Measurements from ENCODE around the gene NAGPA.

Gene NAGPA

GRCh38 chr16:5025171-5025632 is 8.5 kb downstream of the NAGPA start:
- no peak for DNase-seq

DNA sequence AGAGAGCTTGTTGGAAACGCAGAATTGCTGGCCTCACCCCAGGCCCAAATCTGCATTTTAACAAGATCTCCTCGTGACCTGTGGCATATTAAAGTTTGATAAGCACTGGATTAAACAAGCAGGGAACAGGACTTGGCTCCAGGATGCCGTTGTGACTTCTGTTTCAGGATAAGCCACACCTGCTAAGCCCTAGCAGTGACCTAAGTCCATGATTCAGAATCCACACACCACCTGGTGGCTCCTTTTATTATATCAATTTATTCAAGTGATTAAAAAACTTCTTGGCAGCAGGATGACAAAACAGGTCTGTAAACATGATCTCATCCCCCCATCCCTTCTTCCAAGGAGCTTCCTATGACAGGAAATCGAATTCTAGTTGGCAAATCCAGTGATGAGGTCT is 9.1 kb downstream of the NAGPA start:
- no peak for DNase-seq

DNA sequence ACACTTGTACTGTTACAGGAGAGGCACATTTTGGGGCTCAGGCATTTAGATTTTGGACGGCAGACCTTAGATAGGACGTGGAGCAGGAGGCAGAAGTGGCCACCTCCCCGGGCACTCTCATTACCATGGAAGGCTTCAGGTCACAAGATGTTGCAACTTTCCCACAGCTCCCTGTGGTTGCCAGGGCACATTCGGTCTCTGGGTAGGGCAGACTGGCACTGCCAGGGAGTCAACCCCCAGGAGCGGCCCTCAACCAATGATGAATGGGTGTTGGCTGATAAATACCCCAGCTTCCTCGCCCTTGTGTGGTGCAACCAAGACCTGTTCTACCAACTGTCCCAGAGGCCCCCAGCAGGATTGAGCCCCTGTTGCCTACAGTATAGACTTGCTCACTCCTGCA is 11.2 kb downstream of the NAGPA start:
- no peak for DNase-seq

GRCh38 chr16:5020551-5020950 is 13.2 kb downstream of the NAGPA start:
- no peak for DNase-seq

GRCh38 chr16:5019775-5020174 is 14.0 kb downstream of the NAGPA start:
- DNase-seq, result no peak

GRCh38 chr16:5018793-5019192 is 14.9 kb downstream of the NAGPA start:
- DNase-seq, result no peak

GRCh38 chr16:5017678-5017969 is 16.1 kb downstream of the NAGPA start:
- DNase-seq, result no peak

DNA sequence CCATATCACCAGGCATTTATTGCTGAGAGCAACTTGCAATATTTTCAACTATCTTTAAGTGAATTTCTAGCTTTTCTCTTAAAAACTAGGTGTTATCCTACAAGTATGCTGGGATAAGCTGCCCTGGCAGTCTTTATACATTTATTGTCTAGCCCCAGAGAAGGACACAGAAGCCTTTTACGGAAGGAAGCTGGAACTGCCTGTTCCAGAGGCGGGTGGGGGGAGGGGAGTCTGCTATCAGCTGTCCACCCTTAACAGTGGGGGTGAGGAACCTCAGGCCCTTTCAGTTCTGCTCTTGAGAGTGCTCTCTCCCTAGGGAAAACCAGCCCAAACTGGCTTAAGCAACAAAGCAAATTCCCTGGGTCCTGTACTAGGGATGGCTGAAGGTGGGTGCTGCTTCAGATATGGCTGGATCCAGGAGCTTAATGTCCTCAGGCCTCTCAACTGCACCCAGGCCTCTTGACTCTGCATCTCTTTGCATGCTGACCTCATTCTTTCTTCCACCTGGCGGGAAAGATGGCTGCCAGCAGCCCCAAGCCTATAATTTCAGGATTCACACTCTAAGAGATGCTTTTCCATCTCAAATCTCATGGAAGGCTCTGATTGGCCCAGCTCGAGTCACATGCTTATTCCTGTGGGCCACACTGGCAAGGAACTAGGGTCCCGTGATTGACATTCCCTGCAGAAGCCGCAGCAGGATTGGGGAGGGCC is 16.6 kb downstream of the NAGPA start:
- no peak for DNase-seq

GRCh38 chr16:5015887-5016286 is 17.8 kb downstream of the NAGPA start:
- no peak for DNase-seq

- DNase-seq, result no peak
Measured at GRCh38 chr16:5015351-5015750, 18.4 kb downstream of the NAGPA start.

DNA sequence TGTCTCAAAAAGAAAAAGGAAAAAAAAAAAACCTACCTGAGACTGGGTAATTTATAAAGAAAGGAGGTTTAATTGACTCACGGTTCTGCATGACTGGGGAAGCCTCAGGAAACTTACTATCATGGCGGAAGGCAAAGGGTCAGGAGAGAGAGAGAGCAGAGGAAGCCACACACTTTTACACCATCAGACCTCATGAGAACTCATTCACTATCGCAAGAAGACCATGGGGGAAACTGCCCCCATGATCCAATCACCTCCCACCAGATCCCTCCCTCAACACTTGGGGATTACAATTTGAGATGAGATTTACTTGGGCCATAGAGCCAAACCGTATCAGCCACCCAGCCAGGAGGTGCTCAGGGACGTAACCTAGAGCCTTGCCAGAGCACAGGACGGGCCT is 20.8 kb downstream of the NAGPA start:
- no peak for DNase-seq

DNA sequence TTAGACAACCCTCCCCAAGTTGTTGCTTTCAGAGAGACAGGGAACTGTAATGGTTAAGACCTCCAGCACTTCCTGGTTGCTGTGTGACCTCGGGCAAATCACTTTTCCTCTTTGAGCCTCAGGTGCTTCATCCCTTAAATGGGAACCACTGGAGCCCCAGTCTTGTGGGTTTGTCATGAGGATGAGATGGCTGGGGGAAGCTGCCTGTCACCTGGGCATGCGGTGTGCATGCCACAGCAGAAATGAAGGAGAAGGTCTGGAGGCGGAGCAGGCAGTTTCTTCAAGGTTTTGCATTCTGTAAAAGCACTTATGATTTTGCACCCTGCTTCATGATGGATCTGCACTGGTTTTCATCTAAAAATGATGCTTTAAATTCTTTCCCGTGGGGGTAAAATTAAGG is 22.1 kb downstream of the NAGPA start:
- DNase-seq, result no peak

DNA sequence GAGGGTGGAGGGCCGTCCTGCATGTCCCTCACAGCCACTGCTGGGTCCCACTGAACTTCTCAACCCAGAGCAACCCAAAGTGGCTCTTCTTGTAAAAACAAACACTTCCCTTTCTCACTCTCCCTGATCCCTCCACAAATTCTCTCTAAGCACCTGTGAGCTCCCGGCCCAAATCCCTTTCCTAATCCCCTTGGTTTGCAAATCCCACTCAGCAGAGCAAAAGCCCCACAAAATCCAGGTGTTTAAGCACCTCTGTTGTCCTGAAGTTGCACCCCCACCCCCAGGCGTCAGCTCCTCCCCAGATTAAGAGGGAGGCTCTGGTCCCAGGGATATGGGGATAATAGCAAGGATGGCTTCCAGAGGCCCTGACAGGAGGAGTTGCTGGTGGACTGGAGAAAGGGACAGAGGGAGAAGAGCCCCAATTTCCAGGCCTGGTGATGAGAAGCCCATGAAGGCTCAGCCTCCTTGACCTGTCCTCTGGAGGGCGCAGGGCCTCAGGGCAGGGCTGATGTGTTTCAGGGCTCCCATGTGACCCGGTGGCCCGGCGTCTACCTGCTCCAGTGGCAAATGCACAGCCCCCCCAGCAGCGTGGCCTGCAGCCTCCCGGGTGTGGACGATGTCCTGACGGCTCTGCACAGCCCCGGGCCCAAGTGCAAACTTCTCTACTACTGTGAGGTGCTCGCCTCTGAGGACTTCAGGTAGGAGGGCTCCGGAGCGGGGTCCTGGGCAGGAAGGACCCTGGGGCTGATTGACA is 23.0 kb downstream of the NAGPA start:
- no peak for DNase-seq

- DNase-seq, result no peak
Measured at GRCh38 chr16:5008311-5008731, 25.4 kb downstream of the NAGPA start.

DNA sequence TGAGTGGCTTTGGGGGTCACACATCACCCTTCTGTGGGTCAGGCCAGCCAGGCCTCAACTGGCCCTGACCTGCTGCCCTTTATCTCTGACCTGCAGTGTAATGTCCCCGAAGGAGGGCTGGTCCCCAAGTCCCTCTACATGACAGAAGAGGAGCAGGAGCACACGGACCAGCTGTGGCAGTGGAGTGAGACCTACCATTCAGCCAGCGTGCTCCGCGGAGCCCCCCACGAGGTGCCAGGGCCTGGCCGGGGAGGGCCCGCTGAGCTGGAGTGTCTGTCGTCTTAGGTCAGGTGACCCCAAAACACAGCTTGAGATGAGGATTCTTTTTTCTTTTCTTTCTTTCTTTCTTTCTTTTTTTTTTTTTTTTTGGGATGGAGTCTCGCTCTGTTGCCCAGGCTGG is 26.5 kb downstream of the NAGPA start:
- DNase-seq, result no peak

DNA sequence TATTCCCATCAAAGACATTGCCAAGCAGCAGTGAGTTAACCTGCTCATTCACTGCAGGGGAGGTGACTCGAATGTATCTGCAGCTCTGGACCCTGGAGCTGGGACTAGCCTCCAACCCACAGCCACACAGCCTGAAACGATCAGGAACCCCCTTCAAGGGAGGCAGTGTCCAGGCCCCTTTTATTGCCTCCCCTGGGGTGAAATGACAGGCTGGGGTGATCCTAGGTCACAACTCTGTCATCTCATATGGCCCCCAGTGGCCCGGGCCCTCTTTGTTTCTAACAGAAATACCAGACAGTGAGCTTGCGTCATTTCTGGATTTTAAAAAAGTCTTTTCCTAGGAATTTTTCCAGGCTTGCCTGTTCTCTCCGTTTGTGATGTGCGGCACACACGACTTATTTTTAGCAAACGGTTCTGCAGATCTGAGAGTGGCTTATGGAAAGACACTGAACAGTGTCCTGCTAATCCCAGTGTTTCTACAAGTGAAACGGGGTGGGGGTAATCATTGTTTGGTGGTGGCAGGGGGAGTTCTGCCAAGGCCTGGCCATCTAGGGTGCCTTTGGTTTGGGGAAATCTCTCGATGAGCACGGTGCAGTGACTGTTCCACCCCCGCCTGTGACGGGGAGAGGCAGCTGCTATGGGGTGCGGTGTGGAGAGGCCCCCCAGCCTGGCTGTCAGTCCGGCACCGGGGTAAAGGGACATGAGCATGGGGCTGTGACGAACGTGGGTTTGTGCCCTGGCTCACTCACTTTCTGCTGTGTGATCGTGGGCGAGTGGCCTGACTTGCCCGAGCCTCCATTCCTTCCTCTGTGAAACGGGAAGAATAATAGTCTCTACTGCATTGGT is 27.2 kb downstream of the NAGPA start:
- no peak for DNase-seq

GRCh38 chr16:5005916-5006315 is 27.8 kb downstream of the NAGPA start:
- DNase-seq, result no peak

GRCh38 chr16:5004311-5004710 is 29.4 kb downstream of the NAGPA start:
- no peak for DNase-seq

DNA sequence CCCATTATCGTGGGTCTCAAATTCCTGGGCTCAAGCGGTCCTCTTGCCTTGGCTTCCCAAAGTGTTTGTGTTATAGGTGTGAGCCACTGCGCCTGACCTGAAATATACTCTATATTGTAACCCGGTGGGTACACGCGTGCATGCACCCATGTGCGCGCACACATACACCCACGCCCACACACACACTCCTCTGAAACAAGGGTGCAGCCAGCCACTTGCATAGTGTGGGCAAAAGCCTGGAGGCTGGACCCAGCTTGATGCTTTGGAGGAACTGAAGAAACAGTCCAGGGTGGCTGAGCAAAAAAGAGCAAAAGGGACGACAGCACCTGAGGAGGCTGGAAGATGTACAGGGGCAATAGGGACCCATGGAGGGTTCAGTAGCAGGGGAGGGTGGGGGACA is 29.9 kb downstream of the NAGPA start:
- no peak for DNase-seq

DNA sequence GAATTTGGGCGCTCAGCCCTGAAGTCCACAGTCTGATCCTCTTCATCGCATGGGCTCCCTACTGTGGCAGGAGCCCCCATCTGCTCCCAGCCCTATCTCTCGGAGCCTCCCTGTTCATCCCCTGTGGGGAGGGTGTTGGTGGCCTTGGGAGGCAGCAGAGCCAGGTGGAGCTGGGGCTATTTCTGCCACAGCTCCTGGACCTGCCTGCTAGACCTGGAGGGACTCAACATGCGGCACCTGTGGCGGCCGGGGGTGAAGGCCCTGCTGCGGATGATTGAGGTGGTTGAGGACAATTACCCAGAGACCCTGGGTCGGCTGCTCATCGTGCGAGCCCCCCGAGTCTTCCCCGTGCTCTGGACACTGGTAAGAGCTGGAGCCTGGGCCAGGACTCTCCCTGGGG is 30.5 kb downstream of the NAGPA start:
- no peak for DNase-seq

GRCh38 chr16:5002699-5003143 is 31.0 kb downstream of the NAGPA start:
- DNase-seq, result no peak

- DNase-seq, result no peak
Measured at GRCh38 chr16:5001986-5002385, 31.7 kb downstream of the NAGPA start.

- no peak for DNase-seq
Measured at GRCh38 chr16:5001571-5001970, 32.2 kb downstream of the NAGPA start.

DNA sequence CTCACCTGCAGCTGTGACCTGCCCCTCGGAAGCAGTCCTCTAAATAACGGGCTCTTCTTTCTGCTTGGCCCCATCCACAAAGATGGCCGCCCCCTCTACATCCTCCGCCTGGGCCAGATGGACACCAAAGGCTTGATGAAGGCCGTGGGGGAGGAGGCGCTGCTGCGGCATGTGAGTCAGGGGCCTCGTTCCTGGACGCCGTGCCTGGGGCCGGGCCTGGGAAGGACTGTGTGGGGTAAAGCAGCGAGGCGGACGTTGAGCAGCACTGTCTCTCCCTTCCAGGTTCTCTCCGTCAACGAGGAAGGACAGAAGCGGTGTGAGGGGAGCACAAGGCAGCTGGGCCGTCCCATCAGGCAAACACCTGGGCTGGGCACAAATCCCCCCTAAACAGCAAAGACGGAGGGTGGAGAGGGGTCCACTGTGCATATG is 33.1 kb downstream of the NAGPA start:
- no peak for DNase-seq

Data from activated CD4-positive, alpha-beta T cell treated with anti-CD3 and anti-CD28 coated beads, Interleukin-2, amount 50 U/mL, for 48 hours (primary cell).